ENCODE measurements around the gene LOXL1.
"Not testable (repeated sequence)": the region's sequence is repeated elsewhere in the genome, so short reads cannot be mapped to it uniquely, and the experiment has no call there.

LOXL1 gene

DNA sequence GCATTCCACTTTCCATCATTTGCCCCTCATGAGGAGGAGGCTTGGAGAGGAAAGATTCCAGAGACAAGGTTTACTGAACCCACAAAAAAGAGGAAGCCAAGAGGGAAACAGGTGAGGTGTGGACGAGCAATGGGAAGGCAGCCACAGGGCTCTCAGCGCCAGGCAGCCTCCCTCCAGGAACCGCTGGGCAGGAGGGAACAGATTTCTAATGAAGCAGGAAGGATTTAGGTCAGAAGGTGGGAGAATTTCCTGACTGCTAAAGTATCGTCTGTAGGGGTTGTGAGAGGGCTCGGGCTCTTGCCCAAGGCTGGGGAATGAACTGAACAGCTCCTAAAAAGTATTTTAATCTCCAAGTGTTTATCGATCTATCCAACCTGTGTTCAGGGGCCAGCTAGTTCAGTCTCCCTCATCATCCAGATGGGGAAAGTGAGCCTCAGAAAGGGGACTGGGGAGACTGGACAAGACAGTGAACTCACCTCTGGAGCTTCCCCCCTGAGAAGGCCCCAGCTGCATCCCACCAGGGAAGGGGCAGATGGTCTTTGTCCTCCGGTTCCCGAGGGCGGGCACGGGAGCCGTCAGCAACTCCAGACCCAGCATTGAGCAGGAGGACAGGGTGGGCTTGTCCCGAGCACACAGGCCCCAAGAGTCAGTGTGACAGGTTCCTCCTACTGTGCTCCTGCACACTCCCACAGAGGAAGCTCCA lies 10.5 kb downstream of the LOXL1 start:
- TF ChIP-seq, protein P1, sequence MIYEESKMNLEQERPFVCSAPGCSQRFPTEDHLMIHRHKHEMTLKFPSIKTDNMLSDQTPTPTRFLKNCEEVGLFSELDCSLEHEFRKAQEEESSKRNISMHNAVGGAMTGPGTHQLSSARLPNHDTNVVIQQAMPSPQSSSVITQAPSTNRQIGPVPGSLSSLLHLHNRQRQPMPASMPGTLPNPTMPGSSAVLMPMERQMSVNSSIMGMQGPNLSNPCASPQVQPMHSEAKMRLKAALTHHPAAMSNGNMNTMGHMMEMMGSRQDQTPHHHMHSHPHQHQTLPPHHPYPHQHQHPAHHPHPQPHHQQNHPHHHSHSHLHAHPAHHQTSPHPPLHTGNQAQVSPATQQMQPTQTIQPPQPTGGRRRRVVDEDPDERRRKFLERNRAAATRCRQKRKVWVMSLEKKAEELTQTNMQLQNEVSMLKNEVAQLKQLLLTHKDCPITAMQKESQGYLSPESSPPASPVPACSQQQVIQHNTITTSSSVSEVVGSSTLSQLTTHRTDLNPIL (CRISPR knock-in tag; IDR thresholded peaks at IDR 0.05; ENCODE audit: low read depth): no peak
- TF ChIP-seq ESRRG (CRISPR knock-in tag; IDR thresholded peaks at IDR 0.05): no peak
- TF ChIP-seq TOX (CRISPR knock-in tag; IDR thresholded peaks at IDR 0.05; ENCODE audit: borderline replicate concordance): no peak
- no peak for ATAC-seq

DNA sequence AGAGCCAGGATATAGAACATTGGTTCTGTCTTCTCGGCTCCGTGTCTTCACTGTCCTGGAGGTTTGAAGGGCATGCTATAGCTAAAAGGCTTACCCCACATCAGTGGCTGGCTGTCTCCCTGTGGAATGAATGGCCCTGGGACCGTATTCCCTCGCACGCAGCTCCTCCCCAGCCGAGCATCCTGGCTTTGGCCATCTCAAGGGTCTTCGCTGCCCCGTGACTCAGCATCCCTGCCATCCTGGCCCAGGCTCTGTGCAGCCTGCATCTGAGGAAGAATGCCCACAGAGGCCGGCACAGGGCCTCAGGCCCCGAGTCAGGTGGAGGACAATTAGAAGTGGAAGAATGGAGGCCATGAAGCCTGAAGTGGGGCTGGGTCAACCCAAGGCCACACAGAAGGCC lies 11.0 kb downstream of the LOXL1 start:
- ATAC-seq: no peak
- TF ChIP-seq OSR1 (CRISPR knock-in tag; IDR thresholded peaks at IDR 0.05) (no peak), RARB (CRISPR knock-in tag; IDR thresholded peaks at IDR 0.05) (no peak), PPARA (CRISPR knock-in tag; IDR thresholded peaks at IDR 0.05; ENCODE audit: borderline replicate concordance) (no peak), ZFP3 (CRISPR knock-in tag; IDR thresholded peaks at IDR 0.05) (no peak), SNAI2 (CRISPR knock-in tag; IDR thresholded peaks at IDR 0.05) (no peak), ZNF8 (CRISPR knock-in tag; IDR thresholded peaks at IDR 0.05) (no peak), ARNTL (CRISPR knock-in tag; IDR thresholded peaks at IDR 0.05; ENCODE audit: borderline replicate concordance, low read depth) (no peak), GLIS3 (CRISPR knock-in tag; IDR thresholded peaks at IDR 0.05) (no peak), ISL1 (CRISPR knock-in tag; IDR thresholded peaks at IDR 0.05) (no peak), ZNF70 (CRISPR knock-in tag; IDR thresholded peaks at IDR 0.05) (no peak)
- TF ChIP-seq, protein P2, sequence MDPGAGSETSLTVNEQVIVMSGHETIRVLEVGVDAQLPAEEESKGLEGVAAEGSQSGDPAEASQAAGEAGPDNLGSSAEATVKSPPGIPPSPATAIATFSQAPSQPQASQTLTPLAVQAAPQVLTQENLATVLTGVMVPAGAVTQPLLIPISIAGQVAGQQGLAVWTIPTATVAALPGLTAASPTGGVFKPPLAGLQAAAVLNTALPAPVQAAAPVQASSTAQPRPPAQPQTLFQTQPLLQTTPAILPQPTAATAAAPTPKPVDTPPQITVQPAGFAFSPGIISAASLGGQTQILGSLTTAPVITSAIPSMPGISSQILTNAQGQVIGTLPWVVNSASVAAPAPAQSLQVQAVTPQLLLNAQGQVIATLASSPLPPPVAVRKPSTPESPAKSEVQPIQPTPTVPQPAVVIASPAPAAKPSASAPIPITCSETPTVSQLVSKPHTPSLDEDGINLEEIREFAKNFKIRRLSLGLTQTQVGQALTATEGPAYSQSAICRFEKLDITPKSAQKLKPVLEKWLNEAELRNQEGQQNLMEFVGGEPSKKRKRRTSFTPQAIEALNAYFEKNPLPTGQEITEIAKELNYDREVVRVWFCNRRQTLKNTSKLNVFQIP (CRISPR knock-in tag; IDR thresholded peaks at IDR 0.05; ENCODE audit: borderline replicate concordance, low read depth): no peak
- TF ChIP-seq, protein P3, sequence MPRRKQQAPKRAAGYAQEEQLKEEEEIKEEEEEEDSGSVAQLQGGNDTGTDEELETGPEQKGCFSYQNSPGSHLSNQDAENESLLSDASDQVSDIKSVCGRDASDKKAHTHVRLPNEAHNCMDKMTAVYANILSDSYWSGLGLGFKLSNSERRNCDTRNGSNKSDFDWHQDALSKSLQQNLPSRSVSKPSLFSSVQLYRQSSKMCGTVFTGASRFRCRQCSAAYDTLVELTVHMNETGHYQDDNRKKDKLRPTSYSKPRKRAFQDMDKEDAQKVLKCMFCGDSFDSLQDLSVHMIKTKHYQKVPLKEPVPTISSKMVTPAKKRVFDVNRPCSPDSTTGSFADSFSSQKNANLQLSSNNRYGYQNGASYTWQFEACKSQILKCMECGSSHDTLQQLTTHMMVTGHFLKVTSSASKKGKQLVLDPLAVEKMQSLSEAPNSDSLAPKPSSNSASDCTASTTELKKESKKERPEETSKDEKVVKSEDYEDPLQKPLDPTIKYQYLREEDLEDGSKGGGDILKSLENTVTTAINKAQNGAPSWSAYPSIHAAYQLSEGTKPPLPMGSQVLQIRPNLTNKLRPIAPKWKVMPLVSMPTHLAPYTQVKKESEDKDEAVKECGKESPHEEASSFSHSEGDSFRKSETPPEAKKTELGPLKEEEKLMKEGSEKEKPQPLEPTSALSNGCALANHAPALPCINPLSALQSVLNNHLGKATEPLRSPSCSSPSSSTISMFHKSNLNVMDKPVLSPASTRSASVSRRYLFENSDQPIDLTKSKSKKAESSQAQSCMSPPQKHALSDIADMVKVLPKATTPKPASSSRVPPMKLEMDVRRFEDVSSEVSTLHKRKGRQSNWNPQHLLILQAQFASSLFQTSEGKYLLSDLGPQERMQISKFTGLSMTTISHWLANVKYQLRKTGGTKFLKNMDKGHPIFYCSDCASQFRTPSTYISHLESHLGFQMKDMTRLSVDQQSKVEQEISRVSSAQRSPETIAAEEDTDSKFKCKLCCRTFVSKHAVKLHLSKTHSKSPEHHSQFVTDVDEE (CRISPR knock-in tag; IDR thresholded peaks at IDR 0.05): no peak

DNA sequence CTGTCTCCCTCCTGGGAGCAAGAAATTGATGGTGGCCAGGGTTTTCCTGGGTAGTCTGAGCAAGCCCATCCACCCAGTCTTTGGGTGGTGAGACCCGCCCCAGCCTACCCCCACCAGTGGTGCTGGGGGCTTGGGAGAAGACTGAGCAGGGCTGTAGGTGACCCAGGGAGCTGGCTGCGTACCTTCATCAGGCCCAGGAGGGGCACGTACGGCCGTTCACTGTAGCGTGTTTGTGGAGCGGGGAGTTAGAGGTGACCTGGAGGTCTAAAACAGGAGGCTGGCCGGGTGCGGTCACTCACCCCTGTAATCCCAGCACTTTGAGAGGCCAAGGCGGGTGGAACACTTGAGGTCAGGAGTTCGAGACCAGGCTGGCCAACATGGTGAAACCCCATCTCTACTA lies 11.5 kb downstream of the LOXL1 start:
- no peak for ATAC-seq
- TF ChIP-seq ZFP3 (CRISPR knock-in tag; IDR thresholded peaks at IDR 0.05): no peak
- TF ChIP-seq RARB (CRISPR knock-in tag; IDR thresholded peaks at IDR 0.05): no peak
- TF ChIP-seq, protein P4, sequence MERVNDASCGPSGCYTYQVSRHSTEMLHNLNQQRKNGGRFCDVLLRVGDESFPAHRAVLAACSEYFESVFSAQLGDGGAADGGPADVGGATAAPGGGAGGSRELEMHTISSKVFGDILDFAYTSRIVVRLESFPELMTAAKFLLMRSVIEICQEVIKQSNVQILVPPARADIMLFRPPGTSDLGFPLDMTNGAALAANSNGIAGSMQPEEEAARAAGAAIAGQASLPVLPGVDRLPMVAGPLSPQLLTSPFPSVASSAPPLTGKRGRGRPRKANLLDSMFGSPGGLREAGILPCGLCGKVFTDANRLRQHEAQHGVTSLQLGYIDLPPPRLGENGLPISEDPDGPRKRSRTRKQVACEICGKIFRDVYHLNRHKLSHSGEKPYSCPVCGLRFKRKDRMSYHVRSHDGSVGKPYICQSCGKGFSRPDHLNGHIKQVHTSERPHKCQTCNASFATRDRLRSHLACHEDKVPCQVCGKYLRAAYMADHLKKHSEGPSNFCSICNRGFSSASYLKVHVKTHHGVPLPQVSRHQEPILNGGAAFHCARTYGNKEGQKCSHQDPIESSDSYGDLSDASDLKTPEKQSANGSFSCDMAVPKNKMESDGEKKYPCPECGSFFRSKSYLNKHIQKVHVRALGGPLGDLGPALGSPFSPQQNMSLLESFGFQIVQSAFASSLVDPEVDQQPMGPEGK (CRISPR knock-in tag; IDR thresholded peaks at IDR 0.05; ENCODE audit: borderline replicate concordance): no peak
- TF ChIP-seq, protein P5, sequence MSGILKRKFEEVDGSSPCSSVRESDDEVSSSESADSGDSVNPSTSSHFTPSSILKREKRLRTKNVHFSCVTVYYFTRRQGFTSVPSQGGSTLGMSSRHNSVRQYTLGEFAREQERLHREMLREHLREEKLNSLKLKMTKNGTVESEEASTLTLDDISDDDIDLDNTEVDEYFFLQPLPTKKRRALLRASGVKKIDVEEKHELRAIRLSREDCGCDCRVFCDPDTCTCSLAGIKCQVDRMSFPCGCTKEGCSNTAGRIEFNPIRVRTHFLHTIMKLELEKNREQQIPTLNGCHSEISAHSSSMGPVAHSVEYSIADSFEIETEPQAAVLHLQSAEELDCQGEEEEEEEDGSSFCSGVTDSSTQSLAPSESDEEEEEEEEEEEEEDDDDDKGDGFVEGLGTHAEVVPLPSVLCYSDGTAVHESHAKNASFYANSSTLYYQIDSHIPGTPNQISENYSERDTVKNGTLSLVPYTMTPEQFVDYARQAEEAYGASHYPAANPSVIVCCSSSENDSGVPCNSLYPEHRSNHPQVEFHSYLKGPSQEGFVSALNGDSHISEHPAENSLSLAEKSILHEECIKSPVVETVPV (CRISPR knock-in tag; IDR thresholded peaks at IDR 0.05): no peak
- TF ChIP-seq OSR1 (CRISPR knock-in tag; IDR thresholded peaks at IDR 0.05): no peak
- TF ChIP-seq ZFP30 (CRISPR knock-in tag; IDR thresholded peaks at IDR 0.05): no peak
- TF ChIP-seq, protein P2 (CRISPR knock-in tag; IDR thresholded peaks at IDR 0.05; ENCODE audit: borderline replicate concordance, low read depth): no peak
- TF ChIP-seq TOX (CRISPR knock-in tag; IDR thresholded peaks at IDR 0.05; ENCODE audit: borderline replicate concordance): no peak
- no peak for TF ChIP-seq ZNF8 (CRISPR knock-in tag; IDR thresholded peaks at IDR 0.05)
- no peak for TF ChIP-seq ZC3H10 (CRISPR knock-in tag; IDR thresholded peaks at IDR 0.05)
- TF ChIP-seq ISL1 (CRISPR knock-in tag; IDR thresholded peaks at IDR 0.05): no peak
- no peak for TF ChIP-seq TCF4 (CRISPR knock-in tag; IDR thresholded peaks at IDR 0.05; ENCODE audit: borderline replicate concordance)
- TF ChIP-seq CSDC2 (CRISPR knock-in tag; IDR thresholded peaks at IDR 0.05): no peak

DNA sequence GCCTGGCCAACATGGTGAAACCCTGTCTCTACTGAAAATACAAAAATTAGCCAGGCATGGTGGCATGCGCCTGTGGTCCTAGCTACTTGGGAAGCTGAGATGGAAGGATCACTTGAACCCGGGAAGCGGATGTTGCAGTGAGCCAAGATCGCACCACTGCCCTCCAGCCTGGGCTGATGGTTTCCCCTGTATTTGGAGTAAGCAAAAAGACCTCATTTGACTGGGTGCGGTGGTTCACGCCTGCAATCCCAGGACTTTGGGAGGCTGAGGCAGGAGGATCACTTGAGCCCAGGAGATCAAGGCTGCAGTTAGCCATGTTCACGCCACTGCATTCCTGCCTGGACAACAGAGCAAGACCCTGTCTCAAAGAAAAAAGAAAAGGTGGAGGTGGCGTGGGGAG lies 12.3 kb downstream of the LOXL1 start:
- not testable (repeated sequence) for ATAC-seq
